Stimulated activated CD8-positive, alpha-beta memory T cell treated with anti-CD3 and anti-CD28 coated beads, Interleukin-15, amount 100 ng/mL, for 24 hours (primary cell): ENCODE data around the gene CDH1.
"Not testable (repeated sequence)": the region's sequence is repeated elsewhere in the genome, so short reads cannot be mapped to it uniquely, and the experiment has no call there.

Source experiments
- DNase-seq: peaks from one replicate; pipeline ENCODE4 v3.0.0-alpha.2; 2020; ENCODE audit warnings: low read depth

The CDH1 gene

GRCh38 chr16:68762996-68763756, 26.1 kb downstream of the CDH1 start:
- DNase-seq, result no peak

- DNase-seq, result no peak
Observed at GRCh38 chr16:68764862-68765261, 27.8 kb downstream of the CDH1 start.

- DNase-seq, result no peak
Observed at GRCh38 chr16:68767581-68767980, 30.5 kb downstream of the CDH1 start.

- no peak for DNase-seq
Observed at GRCh38 chr16:68768175-68768574, 31.1 kb downstream of the CDH1 start.

- no peak for DNase-seq
Observed at GRCh38 chr16:68768771-68769170, 31.7 kb downstream of the CDH1 start.

- DNase-seq, result no peak
Observed at GRCh38 chr16:68770671-68771070, 33.6 kb downstream of the CDH1 start.

GRCh38 chr16:68772030-68772681, 35.1 kb downstream of the CDH1 start:
- no peak for DNase-seq

GRCh38 chr16:68772871-68773270, 35.8 kb downstream of the CDH1 start:
- DNase-seq, result no peak

- DNase-seq, result no peak
Observed at GRCh38 chr16:68774982-68775634, 38.0 kb downstream of the CDH1 start.

GRCh38 chr16:68776821-68777485, 39.9 kb downstream of the CDH1 start:
- no peak for DNase-seq

GRCh38 chr16:68778551-68779231, 41.6 kb downstream of the CDH1 start:
- DNase-seq, result no peak

- no peak for DNase-seq
Observed at GRCh38 chr16:68779891-68780290, 42.8 kb downstream of the CDH1 start.

GRCh38 chr16:68781784-68782183, 44.7 kb downstream of the CDH1 start:
- no peak for DNase-seq

GRCh38 chr16:68782198-68783174, 45.4 kb downstream of the CDH1 start:
- no peak for DNase-seq

GRCh38 chr16:68784226-68784625, 47.1 kb downstream of the CDH1 start:
- no peak for DNase-seq

- no peak for DNase-seq
Observed at GRCh38 chr16:68784721-68785120, 47.6 kb downstream of the CDH1 start.

- no peak for DNase-seq
Observed at GRCh38 chr16:68785715-68786114, 48.6 kb downstream of the CDH1 start.

GRCh38 chr16:68786685-68787418, 49.8 kb downstream of the CDH1 start:
- DNase-seq, result no peak

GRCh38 chr16:68787419-68787807, 50.3 kb downstream of the CDH1 start:
- DNase-seq, result not testable (repeated sequence)

- no peak for DNase-seq
Observed at GRCh38 chr16:68790130-68790761, 53.2 kb downstream of the CDH1 start.
